Measurements from ENCODE around the gene LCK.

The LCK gene

GRCh38 chr1:32329931-32330466 lies 78.9 kb downstream of the LCK start:
- DNase-seq, result no peak

GRCh38 chr1:32330558-32331151 lies 79.6 kb downstream of the LCK start:
- DNase-seq, result no peak

- no peak for DNase-seq
Measured at GRCh38 chr1:32331549-32331948, 80.5 kb downstream of the LCK start.

- DNase-seq, result no peak
Measured at GRCh38 chr1:32332290-32333079, 81.4 kb downstream of the LCK start.

GRCh38 chr1:32333251-32333963 lies 82.3 kb downstream of the LCK start:
- no peak for DNase-seq

GRCh38 chr1:32334274-32334861 lies 83.3 kb downstream of the LCK start:
- no peak for DNase-seq

GRCh38 chr1:32334864-32335534 lies 83.9 kb downstream of the LCK start:
- DNase-seq, result peak; percentile 62

- DNase-seq, result no peak
Measured at GRCh38 chr1:32335535-32335789, 84.4 kb downstream of the LCK start.
